LHCN-M2 (cell line): Measurements from ENCODE around the gene CLDN19. TPM values are rescaled to one million over a fixed set of nuclear protein-coding genes. Genes with fewer than 3 reads are reported as not detected.

Source experiments
- DNase-seq: peaks from one replicate; pipeline ENCODE4 v3.0.0-alpha.2; 2012; ENCODE audit warnings: low read depth
- polyA plus RNA-seq: library from polyadenylated mRNA; unstranded; fragments of >200 nt; gene quantifications from one replicate; pipeline ENCODE4 v1.2.1, GENCODE V29; 2012; ENCODE audit warnings: missing spikeins
- total RNA-seq: library from RNA; depleted of rRNA; stranded (reverse); fragments of >200 nt; gene quantifications from 2 replicates; pipeline ENCODE4 v1.2.3, GENCODE V29; 2014; rRNA removed

CLDN19 gene, protein sequence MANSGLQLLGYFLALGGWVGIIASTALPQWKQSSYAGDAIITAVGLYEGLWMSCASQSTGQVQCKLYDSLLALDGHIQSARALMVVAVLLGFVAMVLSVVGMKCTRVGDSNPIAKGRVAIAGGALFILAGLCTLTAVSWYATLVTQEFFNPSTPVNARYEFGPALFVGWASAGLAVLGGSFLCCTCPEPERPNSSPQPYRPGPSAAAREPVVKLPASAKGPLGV
- total RNA-seq = not detected in 2 replicates
- not detected for polyA plus RNA-seq

DNA sequence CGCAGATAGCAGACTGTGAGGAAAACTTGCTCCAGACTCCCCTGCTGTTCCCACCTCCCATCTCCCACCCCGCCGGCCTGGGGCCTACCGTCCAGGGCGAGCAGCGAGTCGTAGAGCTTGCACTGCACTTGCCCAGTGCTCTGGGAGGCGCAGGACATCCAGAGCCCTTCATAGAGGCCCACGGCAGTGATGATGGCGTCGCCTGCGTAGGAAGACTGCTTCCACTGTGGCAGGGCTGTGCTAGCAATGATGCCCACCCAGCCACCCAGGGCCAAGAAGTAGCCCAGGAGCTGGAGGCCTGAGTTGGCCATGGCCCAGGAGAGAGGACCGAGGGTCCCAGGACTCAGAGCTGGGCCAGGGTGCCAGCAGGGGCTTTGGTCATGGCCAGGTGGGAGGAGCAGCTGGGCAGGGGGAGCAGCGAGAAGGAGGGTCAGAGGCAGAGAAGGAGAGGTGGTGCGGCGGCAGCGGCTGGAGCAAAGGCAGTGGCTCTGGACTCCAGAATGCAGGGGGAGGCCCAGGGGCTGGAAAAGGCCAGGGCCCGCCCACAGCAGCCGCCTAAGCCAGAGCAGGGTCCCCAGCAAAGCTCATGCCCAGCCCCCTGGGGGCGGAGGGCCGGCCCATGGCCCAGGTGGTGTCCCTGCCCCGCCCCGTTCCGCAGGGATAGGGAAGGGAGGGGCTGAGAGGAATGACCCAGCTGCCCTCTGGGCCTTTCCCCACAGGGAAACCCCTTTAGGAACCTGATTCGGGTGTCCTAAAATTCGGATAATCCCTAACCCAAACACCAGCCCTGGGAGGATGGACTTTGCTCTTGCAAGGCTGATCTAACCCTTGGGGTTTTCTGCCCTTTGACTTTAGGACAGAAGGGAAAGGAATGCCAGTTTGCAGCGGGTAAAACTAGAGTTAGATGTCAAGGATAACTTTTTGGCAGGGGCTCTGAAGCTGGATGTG lies at the start of gene CLDN19:
Gene CLDN19 (minus strand): TSS at position 484 of the 948 bp plus-strand sequence. CDS start 173 bp downstream, at position 311.
- no peak for DNase-seq

DNA sequence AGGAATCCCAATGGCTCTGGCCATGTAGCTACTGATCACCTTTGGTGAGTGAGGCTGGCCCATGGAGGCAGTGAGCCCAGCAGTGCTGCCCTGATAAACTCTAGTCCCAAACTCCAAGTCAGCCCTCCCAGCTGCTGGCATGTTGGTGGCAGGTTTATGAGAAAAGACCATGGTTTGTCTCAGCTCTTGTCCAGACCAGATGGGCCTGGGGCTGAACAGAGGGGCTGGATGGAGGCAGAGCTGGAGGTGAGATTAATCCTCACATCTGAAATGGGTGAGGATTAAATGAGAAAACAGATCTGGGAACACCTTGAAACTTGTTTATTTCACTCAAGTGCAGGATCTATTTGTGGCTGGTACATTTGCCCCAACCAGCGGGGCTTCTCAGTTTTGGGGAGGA lies 48.0 kb upstream of the CLDN19 start:
- DNase-seq = no peak

DNA sequence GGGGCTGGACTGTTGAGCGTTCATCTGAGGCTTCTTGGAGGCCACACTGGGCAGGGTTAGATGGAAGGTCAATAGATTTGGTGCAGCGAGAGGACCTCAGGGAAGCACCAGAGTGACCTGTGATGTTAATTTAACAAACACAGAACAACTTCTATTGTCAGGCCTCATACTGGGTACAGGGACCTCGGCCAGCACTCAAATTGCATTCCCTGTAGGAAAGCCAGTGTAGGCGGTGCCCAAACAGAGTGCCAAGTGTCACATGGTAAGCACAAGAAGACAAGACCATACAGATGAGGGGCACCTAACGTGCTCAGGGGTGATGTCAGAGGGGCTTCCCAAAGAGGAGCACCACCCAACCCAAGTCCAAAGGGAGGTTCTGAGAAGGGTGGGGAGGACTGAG lies 46.1 kb upstream of the CLDN19 start:
- DNase-seq = no peak

DNA sequence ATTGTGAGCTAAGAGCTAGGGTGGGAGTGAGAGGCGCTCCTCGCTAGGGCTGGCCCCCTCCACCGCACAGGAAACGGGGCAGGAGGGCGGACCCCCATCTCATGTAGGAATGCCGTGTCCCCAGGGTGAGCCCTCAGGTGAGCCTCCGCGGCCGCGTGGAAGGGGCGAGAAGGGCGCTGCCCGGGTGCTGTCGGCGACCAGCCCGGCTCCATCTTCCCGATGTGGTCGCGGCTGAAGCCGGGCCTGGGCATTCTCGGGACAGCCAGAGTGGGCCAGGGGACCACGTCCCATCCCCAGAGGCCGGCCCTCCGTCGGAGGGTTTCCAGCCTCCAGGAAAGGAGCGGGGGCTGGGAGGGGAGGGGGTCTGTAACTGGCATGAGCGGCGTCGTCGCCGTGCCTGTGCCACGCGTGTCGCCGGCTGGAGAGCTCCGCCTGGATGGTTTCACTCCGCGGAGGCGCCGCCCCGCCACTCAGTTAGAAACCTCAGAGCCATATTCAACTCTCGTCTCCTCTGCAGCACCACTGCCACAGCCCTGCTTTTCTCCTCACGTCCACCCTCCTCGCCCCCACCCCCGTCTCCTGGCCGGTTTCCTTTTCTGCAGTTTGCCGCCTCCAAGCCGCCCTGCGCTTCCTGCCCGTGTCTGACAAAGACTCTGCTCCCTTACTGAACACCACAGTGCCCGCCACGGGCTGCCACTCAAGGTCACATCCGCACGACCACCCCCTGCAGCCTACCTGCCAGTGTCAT lies 45.1 kb upstream of the CLDN19 start, which contains the start of gene TMEM269:
Gene TMEM269 (plus strand): TSS at position 46 of the 748 bp plus-strand sequence. CDS start 4,903 bp downstream, outside the sequence.
- no peak for DNase-seq

DNA sequence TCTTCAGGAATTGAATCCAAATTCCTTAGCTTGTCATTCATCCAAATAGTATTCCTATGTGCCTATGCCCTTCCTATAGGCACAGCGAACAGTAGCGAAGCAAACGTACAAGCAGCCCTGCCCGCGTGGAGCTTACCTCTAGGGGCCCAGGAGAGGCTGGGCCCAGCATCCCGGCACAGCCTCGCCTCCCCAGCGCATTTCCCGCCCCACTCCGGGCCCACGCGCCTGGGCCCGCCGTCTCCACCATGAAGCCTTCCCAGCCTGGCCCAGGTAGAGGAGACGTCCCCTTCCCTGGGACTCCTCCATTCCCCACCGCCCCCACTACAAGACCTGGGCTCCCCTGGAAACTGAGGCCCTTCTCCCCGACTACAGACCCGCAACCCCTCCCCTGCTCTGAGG lies 44.5 kb upstream of the CLDN19 start:
- no peak for DNase-seq

DNA sequence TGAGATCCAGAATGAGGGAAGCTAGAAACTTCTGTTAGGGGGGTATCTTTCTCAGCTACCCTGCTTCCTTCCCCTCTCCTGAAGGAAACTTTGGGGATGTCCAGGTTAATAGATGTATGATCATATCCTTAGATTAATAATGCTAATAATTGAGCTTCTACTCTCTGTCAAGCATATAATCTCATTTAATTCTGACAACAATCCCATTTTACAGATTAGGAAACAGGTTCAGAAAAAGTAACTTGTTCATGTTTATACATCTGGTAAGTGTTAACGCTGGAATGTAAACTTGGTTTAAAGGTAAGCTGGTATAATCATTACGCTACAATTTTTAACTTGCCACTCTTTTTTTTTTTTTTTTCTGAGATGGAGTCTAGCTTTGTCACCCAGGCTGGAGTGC lies 43.1 kb upstream of the CLDN19 start:
- DNase-seq = no peak

DNA sequence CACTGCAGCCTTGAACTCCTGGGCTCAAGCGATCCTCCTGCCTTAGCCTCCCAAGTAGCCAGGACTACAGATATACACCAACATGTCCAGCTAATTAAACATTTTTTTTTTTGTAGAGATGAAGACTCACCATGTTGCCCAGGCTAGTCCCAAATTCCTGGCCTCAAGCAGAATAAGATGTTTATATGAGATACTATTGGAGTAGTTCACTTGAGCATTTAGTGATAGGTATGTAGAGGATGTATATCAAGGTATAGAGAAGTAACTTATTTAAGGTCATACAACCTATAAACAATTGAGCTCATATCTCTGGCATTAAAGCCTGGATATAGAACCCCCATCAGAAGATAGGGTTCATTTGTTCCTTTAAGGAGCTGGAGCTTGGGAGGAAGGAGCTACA lies 40.1 kb upstream of the CLDN19 start:
- no peak for DNase-seq

DNA sequence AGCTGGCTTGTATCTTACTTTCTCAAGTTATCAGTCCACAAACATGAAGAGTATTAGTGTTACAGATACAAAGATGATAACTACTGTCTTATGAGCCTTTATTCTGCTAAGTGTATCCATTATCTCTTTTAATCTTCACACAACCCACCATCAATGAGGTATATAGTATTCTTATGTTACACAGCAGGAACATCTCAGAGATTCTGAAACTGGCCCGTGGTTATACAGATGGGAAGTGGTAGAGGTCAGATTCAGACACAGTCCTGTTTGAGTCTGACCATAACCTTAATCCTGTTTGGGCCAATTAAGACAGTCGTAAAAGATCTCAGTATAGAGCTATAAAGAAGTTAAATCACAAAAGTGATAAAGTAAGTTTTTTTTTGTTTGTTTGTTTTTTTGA lies 39.7 kb upstream of the CLDN19 start:
- DNase-seq = no peak

DNA sequence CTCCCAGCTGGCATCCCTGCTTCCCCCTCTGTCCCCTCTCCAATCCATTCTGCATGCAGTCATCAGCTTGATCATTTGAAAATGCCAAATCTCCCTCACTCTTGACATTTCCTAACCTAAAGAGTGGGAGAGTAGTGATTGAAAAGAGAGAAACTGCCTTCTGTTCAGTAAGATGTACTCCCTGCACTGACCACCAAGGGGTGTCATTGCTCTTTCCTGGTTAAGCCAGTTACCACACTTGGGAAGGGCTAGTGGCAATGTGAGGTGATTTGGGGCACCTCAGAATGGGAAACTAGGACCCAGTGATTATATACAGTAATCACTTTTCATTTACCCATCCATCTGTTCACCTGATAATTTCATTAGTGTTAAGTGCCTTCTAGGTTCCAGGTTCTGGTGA lies 37.8 kb upstream of the CLDN19 start:
- peak; percentile 25 for DNase-seq

DNA sequence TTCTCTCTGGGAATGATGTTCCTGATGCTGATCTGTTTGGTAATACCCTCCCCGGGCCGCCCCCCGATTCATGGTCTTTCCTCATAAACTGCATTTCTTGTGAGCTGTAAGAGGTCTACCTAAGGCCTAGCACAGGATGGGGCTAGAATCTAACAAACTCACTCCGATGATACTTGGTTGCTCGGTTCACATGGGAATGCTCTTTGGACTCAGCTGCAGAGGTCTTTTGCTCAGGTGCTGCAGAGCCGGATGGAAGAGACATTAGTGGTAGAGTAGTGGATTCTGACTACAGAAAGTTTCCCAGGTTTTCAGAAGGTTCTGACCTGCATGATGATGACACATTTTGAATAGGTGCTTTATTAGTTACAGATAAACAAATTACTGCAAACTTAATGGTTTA lies 36.5 kb upstream of the CLDN19 start:
- DNase-seq = no peak

DNA sequence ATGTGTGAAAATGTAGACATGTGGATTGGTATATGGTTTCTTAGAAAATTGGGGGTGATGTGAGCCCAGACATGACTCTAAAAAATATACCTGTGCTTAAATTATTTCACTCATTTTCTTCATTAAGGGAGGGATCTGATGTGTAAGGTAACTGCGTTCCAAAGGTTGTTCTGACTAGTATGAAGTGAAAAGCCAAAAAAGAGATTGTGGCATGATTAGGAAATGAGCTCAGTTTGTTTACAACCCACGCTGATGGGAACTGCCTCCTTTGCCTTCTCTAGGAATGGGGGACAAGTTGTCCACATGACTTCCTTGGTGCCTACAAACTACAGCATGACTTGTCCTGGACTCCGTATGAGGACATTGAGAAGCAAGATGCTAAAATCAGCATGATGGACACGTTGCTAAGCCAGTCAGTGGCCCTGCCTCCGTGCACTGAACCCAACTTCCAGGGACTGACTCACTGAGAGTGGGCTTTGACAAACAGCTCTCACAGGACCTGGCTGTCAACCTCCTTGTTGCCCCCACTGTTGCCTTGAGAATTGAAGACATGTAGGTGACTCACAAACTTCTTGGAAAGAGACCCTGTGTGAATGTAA lies 35.0 kb upstream of the CLDN19 start:
- DNase-seq = no peak

DNA sequence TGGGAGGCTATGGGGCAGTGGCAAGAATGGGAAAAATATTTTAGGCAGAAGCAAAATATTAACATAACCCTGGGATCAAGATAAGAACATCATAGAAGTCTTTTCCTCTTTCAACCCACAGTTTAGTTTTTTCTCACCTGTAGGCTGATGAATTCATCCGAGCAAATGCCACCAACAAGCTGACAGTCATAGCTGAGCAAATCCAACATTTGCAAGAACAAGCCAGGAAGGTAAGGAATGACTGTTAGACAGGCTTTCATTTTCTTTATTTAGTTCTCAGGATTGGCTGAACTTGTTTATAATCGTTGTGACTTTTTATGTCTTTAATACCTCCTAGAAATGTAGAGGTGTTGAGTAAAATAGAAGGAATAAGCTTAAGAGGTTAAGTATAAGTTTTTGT lies 33.4 kb upstream of the CLDN19 start:
- no peak for DNase-seq

DNA sequence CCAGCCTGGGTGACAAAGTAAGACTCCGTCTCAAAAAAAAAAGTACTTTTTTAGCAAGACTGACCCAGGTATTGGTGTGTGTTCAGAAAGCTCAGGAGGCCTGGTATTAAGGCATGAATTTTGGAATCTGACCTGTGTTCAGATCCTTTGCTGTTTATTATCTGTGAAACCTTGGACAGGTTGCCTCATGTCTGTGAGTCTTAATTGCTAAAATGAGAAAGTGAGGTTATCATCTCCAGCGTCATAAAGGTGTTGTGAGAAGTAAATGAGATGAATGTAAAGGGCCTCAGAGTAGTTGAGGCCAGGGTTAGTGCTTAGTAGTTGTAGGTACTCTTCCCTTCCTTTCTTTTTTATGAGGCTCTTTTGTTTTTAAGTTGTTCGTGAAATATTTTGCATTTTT lies 29.8 kb upstream of the CLDN19 start:
- no peak for DNase-seq

DNA sequence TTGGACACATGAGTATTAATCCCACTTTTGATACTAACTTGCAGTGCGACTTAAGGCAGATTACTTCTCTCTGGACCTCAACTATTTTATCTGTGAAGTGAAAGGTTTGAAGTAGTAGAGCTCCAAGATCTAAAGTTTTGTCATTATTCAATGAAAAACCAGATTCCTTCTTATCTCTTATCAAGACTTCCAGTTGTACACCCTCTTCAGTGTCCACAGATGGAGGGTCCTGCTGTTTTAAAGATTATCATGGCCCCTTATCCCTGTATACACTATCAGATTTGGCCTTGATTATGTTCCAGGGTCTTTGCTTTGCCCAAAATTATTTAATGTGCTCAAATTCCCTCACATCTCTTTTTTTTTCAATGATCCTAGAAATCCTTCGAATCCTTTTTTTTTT lies 28.1 kb upstream of the CLDN19 start:
- DNase-seq = no peak

DNA sequence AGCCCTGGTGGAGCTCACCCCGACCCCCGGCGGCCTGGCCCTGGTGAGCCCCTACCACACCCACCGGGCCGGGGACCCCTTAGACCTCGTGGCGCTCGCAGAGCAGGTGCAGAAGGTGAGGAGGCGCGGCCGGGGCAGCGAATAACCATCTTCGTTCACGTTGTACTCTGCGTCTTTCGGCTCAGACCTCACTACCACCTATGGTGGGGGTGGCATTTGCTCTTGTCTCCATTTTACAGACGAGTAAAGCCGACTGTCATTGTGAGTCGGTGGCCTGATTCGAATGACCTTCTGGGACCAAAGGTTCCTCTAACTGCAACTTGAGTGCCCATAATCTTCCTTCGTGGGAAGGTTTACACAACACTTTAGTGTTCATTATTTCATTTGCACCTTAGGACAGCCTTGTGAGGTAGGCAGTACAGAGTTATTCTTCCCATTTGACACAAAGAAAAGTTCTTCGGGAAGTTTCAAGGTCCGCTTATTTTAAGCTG lies 27.5 kb upstream of the CLDN19 start:
- DNase-seq = no peak

DNA sequence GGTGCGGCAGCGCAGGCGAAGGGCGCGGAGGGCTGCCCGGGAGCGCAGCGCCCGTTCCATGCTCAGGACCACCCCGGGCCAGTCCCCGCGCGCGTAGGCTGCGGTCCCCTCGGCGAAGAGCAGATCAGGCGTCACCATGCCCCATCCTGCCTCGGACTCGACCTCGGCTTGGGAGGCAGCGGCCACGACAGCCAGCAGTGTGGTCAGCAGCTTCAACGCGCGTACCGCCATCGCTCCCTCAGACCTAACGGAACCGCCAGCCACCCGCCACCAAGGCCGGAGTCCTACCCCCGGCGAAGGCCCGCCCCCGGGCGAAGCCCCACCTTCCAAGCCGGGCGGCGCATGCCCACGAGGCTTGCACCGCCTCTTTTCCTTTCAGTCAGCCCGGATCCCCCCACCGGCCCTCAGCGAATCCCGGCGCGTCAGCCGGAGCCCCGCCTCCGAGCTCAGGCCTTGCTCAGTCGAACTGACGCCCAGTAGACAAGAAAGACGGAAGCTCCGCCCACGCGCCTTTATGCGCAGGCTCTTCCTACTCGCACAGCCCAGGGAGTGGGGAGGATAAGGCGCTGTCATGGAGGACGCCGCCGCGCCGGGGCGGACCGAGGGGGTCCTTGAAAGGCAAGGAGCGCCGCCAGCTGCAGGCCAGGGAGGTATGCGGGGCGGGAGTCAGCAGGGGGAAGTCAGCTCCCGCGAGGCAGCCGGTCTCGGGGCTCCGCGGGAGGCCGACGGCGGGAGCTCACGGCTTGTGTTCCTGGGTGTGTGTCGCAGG lies 26.9 kb upstream of the CLDN19 start, which contains the start of the genes C1orf50 and P3H1:
Gene C1orf50 (plus strand): TSS at position 509 of the 769 bp plus-strand sequence. CDS start 63 bp downstream, at position 572.
Gene P3H1 (minus strand): TSS at position 288 of the 769 bp plus-strand sequence. CDS start 57 bp downstream, at position 231.
- DNase-seq = peak; percentile 98

DNA sequence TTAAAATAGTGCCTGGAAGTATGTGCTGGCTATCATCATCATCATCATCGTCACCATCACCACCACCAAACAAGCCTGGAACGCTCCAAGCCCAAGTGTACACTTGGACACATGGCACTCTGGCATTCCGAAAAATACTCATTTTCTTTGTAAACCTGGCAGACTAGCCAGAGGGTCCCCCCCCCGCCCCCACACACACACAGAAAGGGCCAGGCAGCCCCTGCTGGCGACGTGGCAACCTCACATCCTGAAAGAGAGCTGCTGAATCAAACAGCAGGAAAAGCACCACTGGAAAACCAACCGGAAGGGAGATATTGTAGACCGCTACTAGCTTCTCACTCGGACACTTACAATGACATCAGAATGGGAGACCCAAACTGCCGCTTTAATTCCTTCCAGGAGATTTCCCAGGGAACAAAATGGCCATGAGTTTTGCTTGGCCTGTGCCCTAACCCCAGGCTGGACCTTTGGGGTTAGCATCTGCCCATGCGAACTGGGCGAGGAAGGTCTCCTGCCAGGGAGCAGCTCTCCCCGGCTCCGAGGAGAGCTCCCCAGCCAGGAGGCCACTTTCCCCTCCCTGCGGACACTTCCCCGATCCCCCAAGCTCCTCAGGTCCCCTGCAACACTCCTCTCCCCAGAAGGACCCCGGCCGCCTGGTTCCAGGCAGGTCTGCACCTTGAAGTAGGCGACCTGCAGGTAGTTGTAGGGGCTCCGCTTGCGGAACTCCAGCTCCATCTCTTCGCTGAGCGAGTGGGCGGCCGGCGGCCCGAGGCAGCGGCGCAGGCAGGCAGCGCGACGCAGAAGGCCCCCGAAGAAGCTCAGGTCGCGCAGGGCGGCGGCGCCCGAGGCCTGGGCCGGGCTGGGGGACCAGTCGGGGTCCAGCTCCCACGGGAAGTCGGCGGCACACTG lies 26.1 kb upstream of the CLDN19 start:
- peak; percentile 84 for DNase-seq

DNA sequence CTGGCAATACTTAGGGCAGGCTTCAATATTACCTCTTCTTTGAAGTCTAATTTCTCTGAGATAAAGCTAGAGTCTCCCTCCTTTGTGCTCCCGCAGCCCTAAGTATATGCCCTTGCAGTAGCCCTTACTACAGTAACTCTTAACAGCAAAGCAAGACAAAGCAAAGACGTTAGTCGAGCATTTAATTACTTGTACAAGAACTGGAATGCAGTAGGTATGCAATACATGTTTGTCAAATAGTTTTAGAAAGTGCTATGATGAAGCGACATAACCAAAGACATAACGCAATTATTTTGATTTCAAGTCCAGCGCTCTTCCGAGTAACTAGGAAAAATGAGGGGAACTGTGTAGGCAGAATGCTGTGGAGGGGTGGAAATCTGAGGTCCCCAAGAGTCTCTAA lies 25.2 kb upstream of the CLDN19 start:
- DNase-seq = no peak

DNA sequence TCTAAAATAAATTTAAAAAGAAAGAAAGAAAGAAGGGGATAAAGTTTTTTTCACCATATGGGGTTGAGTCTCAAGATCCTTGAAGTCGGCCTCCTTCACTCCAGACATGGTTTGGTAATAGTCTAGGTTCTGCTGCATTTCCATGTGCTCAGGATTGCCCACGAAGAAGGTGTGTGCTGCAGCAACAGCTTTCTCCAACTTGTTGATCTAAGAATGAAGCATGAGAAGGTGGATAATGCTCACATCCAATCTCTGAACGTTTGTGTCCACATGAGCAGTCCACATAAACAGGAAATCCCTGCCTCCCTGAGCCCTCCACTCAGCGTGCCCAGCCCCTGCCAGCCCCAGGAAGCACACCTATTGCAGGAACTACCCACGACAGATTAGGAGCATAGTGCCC lies 22.2 kb upstream of the CLDN19 start:
- no peak for DNase-seq
